Activated T-cell treated with anti-CD3 and anti-CD28 coated beads for 48 hours (primary cell): Measurements from ENCODE around the gene RPTOR.

Experiments
- DNase-seq: peaks from one replicate; pipeline ENCODE4 v3.0.0-alpha.2; 2020; ENCODE audit warnings: low read depth

Gene RPTOR

DNA sequence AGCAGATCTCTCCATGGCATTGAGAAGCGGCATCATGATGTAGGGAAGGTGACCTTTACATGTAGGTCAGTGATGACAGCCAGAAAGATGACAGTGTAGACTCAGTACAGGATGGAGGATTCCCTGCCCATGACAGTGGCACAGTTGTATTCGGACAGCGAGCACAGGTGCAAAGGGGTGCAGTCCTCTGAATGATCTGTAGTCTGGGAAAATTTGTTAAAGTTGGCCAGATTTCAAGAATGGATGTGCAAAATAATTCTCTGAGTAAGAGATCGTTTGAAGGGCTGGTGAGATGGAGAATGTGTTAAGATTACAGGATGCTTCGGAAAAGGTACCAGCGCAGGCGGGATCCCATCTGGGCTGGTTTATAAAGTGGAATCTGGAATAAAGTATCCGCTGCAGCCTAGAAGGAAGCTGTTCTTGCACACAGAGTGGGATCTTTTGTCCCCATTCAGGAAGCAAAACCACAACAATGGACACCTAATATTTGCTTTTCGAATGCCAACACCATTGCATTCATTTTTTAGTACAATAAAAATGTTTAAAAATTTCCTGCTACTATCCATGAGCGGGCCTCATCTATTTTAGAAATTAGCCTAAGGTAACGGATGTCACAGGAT is 101.2 kb downstream of the RPTOR start:
- no peak for DNase-seq

DNA sequence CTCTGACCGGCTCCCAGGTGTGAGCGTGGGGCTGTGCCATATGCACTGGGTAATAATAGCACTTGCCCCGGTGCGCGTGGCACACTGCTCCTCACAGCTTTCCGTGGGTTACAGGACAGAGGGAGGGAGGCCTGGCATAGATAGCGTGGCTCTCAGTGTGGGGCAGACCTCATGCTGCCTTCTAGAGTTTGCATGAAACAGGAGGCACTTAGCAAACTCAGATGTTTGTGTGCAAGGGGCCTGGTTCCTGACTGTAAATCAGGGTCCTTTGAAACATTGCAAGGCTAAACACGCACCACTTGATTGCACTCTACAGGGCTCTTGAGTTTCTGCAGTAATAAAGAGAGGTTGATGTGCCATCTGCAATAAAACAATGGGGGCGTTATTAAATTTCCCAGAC is 101.7 kb downstream of the RPTOR start:
- DNase-seq = no peak

DNA sequence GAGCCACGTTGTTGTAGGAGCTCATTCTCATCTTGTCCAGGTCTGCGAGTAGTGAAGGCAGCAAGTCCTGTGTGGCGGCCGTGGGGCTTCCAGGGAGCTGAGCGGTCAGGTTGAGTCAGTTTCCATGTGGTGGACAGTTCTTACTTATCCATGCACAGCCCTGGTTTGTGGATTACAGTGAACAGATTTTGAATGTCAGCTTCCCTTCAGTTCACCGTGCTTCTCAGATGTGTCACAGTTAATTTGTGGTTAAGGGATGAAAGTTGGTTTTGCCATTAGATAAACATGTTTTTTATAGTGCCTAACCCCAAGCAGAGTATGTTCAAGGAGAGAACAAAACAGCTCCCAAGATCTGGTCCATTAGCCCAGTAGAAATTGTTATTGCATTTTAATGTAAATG is 103.1 kb downstream of the RPTOR start:
- no peak for DNase-seq

GRCh38 chr17:80649200-80649644 is 104.6 kb downstream of the RPTOR start:
- DNase-seq = no peak

DNA sequence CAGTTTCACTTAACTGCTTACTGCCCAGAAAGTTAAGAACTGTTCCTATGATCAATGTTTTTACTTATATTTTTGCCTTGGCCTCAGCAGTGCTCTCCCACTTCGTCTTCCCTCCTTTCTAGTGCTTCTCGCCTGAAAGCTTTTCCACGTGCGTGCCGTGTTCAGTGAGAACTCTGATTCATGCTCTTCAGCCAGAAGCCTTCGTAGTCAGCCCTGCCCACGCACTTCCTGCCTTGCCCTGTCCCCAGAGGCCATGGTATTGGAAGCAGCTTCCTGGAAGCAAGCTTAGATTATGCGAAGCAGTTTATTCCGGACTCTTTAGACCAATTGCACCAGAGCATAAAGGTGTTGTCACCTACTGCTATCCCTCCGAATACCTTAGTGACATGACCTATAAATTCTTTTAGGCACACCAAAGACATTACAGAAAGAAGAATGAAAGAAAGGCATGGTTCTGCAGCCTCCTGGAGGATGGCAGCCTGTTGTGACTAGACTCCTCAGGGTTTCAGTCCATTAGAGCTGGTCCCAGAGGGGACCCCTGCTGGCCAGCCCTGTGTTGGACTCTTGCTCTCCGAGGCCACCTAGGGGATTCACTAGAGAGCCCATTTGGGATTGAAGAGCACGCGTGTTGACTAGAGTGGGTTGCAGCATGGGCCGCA is 105.2 kb downstream of the RPTOR start:
- DNase-seq = peak; percentile 79

GRCh38 chr17:80650331-80650672 is 105.7 kb downstream of the RPTOR start:
- DNase-seq = no peak

- no peak for DNase-seq
Observed at GRCh38 chr17:80650751-80651518, 106.3 kb downstream of the RPTOR start.

DNA sequence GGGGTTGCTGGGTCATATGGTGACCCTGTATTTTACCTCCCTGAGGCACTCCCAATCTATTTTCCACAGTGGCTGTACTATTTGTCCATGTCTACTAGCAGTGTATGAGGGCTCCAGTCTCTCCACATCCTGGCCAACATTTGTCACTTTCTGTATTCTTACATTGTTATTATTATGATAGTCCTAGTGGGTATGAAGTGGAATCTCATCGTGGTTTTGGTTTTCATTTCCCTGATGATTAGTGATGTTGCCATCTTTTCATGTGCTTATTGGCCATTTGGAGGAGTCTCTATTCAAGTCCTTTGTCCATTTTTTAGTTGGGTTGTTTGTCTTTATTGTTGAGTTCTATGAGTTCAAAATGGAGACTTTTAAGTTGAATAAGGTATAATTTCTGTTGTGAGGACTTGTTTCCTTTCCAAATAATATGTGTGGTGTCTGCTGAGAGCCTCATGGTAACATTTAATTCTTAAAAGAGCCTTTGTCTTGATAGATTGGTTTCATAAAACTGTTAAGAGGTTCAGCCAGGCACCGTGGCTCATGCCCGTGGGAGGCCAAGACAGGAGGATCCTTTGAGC is 108.2 kb downstream of the RPTOR start:
- no peak for DNase-seq

DNA sequence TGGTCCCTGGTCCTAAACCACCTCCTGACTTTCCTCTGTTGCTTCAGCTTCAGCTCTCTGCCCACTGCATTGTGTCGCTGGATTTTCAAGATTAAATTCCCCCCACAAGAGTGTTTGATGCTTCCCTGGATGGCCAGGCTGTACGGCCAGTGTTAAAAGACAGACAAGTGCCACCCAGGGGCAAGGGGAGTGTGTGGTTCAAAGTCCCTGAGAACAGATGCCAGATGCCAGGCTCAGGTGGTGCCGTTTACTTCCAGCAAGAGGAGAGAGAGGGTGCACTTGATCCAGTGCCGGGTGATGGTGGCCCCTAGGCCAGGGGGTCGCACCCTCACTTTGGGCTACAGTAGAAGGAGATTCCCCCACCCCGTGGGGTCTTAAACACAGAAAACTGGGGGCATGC is 109.2 kb downstream of the RPTOR start:
- no peak for DNase-seq

- DNase-seq = no peak
Observed at GRCh38 chr17:80655608-80656007, 111.0 kb downstream of the RPTOR start.

GRCh38 chr17:80656590-80656989 is 112.0 kb downstream of the RPTOR start:
- no peak for DNase-seq

DNA sequence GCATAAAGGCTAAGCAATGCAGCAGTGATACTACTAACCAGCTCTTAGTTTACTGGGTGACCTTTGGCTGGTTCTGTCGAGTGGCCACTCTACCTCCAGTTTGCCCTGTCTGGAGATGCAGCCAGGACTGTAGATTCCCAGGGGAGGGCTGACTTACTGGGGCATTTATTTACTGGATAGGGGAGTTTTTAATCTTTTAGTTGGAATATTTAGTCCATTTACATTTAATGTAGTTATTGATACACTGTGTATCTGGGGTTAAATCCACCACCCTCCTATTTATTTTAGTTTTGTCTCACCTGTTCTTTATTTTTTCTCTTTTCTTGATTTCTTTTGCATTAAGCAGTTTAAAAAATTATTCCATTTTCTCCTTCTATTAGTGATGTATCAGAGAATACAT is 112.9 kb downstream of the RPTOR start:
- DNase-seq = no peak

GRCh38 chr17:80658821-80659220 is 114.2 kb downstream of the RPTOR start:
- DNase-seq = no peak

DNA sequence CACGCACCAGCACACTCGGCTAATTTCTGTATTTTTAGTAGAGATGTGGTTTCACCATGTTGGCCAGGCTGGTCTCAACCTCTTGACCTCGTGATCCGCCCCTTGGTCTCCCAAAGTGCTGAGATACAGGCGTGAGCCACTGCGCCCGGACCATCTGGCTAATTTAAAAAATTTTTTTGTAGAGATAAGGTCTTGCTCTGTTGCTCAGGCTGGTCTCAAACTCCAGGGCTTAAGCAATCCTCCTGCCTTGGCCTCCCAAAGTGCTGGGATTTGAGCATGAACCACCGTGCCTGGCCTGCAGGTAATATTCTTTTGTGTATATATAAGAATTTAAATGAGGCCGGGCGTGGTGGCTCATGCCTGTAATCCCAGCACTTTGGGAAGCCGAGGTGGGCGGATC is 115.0 kb downstream of the RPTOR start:
- DNase-seq = no peak

- DNase-seq = no peak
Observed at GRCh38 chr17:80660527-80661198, 116.0 kb downstream of the RPTOR start.

DNA sequence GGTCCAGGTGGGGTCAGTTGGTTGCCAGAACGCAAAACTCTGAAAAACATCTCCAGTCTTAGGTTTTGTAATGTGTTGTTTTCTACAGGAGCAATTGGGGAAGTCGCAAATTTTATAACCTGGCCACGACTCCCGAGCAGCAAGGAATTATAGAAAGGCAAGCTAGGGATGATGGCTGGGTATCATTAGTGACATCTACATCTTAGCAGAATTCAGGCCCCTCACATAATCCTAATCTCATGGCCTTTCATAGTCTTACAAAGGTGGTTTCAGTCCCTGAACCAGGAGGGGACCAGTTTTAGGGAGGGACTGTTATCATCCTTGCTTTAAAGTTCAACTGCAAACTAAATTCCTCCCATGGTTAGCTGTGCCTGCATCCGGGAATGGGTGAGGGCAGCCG is 117.9 kb downstream of the RPTOR start:
- no peak for DNase-seq

GRCh38 chr17:80663781-80664206 is 119.2 kb downstream of the RPTOR start:
- DNase-seq = peak; percentile 41

GRCh38 chr17:80664217-80664790 is 119.7 kb downstream of the RPTOR start:
- no peak for DNase-seq

DNA sequence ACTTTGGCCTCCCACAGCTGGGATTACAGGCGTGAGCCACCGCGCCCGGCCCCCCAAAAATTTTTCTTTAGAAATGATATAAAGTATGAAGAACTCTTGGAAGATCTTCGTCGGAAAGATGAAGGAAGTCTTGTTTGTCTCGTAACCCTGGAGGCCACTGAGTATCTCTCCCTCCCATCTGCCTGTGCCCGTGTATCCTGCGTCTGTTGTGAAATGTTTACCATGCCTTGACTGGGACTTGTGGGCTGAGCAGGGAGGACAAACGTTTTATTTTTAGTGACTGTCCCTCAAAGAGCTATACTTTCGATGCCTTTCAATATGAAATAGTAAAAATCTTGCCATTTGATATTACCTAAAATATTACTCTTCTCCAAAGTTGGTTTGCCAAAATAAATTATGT is 121.2 kb downstream of the RPTOR start:
- no peak for DNase-seq

DNA sequence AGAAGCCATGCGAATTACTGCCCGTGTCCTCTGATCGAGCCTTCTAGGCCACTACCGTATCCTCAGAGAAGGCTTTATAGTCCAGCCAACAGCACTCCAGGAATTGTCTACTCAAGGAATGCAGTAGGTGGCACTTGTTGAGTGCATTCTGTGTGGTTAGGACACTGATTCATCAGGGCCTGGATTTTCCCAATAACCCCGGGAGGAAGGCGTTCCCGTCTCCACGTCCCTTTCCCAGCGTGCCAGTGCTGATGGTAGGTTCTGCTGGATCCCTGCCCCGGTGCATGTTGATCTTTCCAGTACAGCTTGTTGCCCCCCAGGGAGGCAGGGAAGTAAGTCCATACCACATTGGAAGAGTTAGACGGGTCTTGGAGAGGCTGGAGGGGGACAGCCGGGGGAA is 122.2 kb downstream of the RPTOR start:
- no peak for DNase-seq

- no peak for DNase-seq
Observed at GRCh38 chr17:80667462-80668277, 123.0 kb downstream of the RPTOR start.
